Measurements from ENCODE around the gene KLHL28.

Gene KLHL28

GRCh38 chr14:44963775-44964380 is 2.1 kb upstream of the KLHL28 start:
- in situ Hi-C loops (cut with HindIII; ENCODE audit: low pct_ligation_motif_present, low sequenced_read_pairs), result no loop called here
- H3K27ac ChIP-seq, result no peak overlapping the region

GRCh38 chr14:44963044-44963528 is 1.3 kb upstream of the KLHL28 start:
- peak; percentile 6 for DNase-seq
- H3K36me3 ChIP-seq (replicated peaks), result no peaks in the 10 kb centered on the region
- H3K27me3 ChIP-seq (replicated peaks), result no peaks in the 10 kb centered on the region
- in situ Hi-C loops (cut with HindIII; ENCODE audit: low pct_ligation_motif_present, low sequenced_read_pairs), result no loop called here
- peak overlapping the region; percentile 95 for H3K4me3 ChIP-seq (ENCODE audit: low read depth, low read length)
- no peak overlapping the region for H3K27ac ChIP-seq
- TF ChIP-seq, protein P1, sequence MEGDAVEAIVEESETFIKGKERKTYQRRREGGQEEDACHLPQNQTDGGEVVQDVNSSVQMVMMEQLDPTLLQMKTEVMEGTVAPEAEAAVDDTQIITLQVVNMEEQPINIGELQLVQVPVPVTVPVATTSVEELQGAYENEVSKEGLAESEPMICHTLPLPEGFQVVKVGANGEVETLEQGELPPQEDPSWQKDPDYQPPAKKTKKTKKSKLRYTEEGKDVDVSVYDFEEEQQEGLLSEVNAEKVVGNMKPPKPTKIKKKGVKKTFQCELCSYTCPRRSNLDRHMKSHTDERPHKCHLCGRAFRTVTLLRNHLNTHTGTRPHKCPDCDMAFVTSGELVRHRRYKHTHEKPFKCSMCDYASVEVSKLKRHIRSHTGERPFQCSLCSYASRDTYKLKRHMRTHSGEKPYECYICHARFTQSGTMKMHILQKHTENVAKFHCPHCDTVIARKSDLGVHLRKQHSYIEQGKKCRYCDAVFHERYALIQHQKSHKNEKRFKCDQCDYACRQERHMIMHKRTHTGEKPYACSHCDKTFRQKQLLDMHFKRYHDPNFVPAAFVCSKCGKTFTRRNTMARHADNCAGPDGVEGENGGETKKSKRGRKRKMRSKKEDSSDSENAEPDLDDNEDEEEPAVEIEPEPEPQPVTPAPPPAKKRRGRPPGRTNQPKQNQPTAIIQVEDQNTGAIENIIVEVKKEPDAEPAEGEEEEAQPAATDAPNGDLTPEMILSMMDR (IDR thresholded peaks at IDR 0.05; ENCODE audit: low read depth, low read length, missing control alignments), result peak; percentile 14

More at GRCh38 chr14:44963775-44964380, 2.1 kb upstream of the KLHL28 start:
- Histone ChIP-seq H3K27me3 (replicated peaks) (no peaks in the 10 kb centered on the region), H3K36me3 (replicated peaks) (no peaks in the 10 kb centered on the region), H3K4me3 (ENCODE audit: low read depth, low read length) (peak overlapping the region; percentile 95)
- TF ChIP-seq, protein P1 (IDR thresholded peaks at IDR 0.05; ENCODE audit: low read depth, low read length, missing control alignments), result no peak
- no peak for DNase-seq

DNA sequence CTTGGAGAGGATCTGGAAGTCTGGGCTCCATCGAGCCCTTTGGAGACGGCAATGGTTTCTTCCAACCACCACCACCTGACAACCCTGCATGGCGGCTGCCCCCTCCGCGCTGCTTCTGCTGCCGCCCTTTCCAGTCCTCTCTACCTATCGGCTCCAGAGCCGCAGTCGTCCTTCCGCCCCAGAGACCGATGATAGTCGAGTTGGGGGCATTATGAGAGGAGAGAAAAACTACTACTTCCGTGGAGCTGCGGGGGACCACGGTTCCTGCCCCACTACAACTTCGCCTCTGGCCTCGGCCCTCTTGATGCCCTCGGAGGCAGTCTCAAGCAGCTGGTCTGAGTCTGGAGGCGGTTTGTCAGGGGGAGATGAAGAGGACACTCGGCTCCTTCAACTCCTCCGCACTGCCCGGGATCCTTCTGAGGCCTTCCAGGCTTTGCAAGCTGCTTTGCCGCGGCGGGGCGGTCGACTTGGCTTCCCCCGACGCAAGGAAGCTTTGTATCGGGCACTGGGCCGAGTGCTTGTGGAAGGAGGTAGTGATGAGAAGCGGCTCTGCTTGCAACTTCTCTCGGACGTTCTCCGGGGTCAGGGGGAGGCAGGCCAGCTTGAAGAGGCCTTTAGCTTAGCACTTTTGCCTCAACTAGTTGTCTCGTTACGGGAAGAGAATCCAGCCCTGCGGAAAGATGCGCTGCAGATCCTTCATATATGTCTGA is 742 bp upstream of the KLHL28 start:
- TF ChIP-seq, protein P1 (IDR thresholded peaks at IDR 0.05; ENCODE audit: low read depth, low read length, missing control alignments), result no peak
- Histone ChIP-seq H3K36me3 (replicated peaks) (no peaks in the 10 kb centered on the region), H3K27me3 (replicated peaks) (no peaks in the 10 kb centered on the region), H3K4me3 (ENCODE audit: low read depth, low read length) (peak overlapping the region; percentile 95), H3K27ac (peak overlapping the region; percentile 69)
- in situ Hi-C loops (cut with HindIII; ENCODE audit: low pct_ligation_motif_present, low sequenced_read_pairs), result no loop called here
- DNase-seq, result peak; percentile 20

DNA sequence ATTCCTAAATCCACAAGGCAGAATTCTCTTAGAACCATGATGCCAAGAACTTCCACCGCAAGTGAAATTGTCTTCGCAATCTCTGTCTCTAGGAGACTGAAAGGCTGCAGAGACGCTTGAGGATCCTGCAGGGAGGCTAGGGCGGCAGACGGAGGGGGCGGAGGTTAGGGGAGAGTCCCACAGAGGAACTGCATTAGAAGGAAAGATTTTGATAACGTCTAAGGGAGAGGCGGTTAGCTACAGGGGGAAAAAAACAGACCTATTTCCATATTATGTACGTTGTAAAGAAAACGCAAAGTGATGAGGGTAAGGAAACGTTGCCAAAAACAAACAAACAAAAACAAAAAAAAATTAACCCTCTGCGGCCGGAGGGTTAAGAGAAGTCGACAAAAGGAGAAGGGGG is 595 bp downstream of the KLHL28 start:
- peak overlapping the region; percentile 95 for H3K4me3 ChIP-seq (ENCODE audit: low read depth, low read length)
- H3K27ac ChIP-seq, result peak overlapping the region; percentile 38
- peak; percentile 46 for DNase-seq
- H3K36me3 ChIP-seq (replicated peaks), result no peaks in the 10 kb centered on the region
- TF ChIP-seq, protein P1 (IDR thresholded peaks at IDR 0.05; ENCODE audit: low read depth, low read length, missing control alignments), result no peak
- H3K27me3 ChIP-seq (replicated peaks), result no peaks in the 10 kb centered on the region
- in situ Hi-C loops (cut with HindIII; ENCODE audit: low pct_ligation_motif_present, low sequenced_read_pairs), result no loop called here

GRCh38 chr14:44960646-44961045 is 1.1 kb downstream of the KLHL28 start:
- Histone ChIP-seq H3K4me3 (ENCODE audit: low read depth, low read length) (peak overlapping the region; percentile 95), H3K27ac (peak overlapping the region; percentile 38), H3K36me3 (replicated peaks) (no peaks in the 10 kb centered on the region), H3K27me3 (replicated peaks) (no peaks in the 10 kb centered on the region)
- TF ChIP-seq, protein P1 (IDR thresholded peaks at IDR 0.05; ENCODE audit: low read depth, low read length, missing control alignments), result no peak
- DNase-seq, result no peak
- in situ Hi-C loops (cut with HindIII; ENCODE audit: low pct_ligation_motif_present, low sequenced_read_pairs), result no loop called here

Data from brain microvascular endothelial cell (primary cell).